GM19468 (cell line): Measurements from ENCODE around the gene POR.
A peak's percentile ranks its signal among the peaks of the same experiment; 100 is the strongest.
"Not testable (repeated sequence)": the region's sequence is repeated elsewhere in the genome, so short reads cannot be mapped to it uniquely, and the experiment has no call there.

Experiments
- ATAC-seq: cut with Tn5 transposase; IDR thresholded peaks from one replicate; pipeline ENCODE4 v1.9.1; 2021; ENCODE audit warnings: mild to moderate bottlenecking, moderate library complexity, moderate number of reproducible peaks; ENCODE audit not compliant: unreplicated experiment; ENCODE audit errors: extremely low read depth

POR gene

GRCh38 chr7:75987026-75987804 lies 72.3 kb downstream of the POR start:
- no peak for ATAC-seq

GRCh38 chr7:75987805-75988567 lies 73.0 kb downstream of the POR start:
- ATAC-seq: no peak

- no peak for ATAC-seq
Observed at GRCh38 chr7:75988568-75989499, 73.9 kb downstream of the POR start.

- no peak for ATAC-seq
Observed at GRCh38 chr7:75989500-75990388, 74.8 kb downstream of the POR start.

- ATAC-seq: no peak
Observed at GRCh38 chr7:75991531-75992082, 76.7 kb downstream of the POR start.

- ATAC-seq: no peak
Observed at GRCh38 chr7:75992083-75992755, 77.3 kb downstream of the POR start.

GRCh38 chr7:75993689-75994387 lies 78.9 kb downstream of the POR start:
- ATAC-seq: no peak

GRCh38 chr7:75994388-75995051 lies 79.6 kb downstream of the POR start, which contains the start of gene TMEM120A:
TMEM120A (minus strand) TSS chr7:75994595; CDS start chr7:75994570, 25 bp downstream.
- ATAC-seq: peak; percentile 78

GRCh38 chr7:75995052-75995471 lies 80.1 kb downstream of the POR start:
- no peak for ATAC-seq

- ATAC-seq: no peak
Observed at GRCh38 chr7:75995996-75996395, 81.0 kb downstream of the POR start.

- no peak for ATAC-seq
Observed at GRCh38 chr7:75996476-75996875, 81.5 kb downstream of the POR start.

GRCh38 chr7:75998038-75998437 lies 83.1 kb downstream of the POR start:
- no peak for ATAC-seq

GRCh38 chr7:76000566-76000965 lies 85.6 kb downstream of the POR start:
- ATAC-seq: no peak

- no peak for ATAC-seq
Observed at GRCh38 chr7:76002139-76002538, 87.2 kb downstream of the POR start.

GRCh38 chr7:76002822-76003221 lies 87.9 kb downstream of the POR start:
- no peak for ATAC-seq

GRCh38 chr7:76003351-76003750 lies 88.4 kb downstream of the POR start:
- no peak for ATAC-seq

- not testable (repeated sequence) for ATAC-seq
Observed at GRCh38 chr7:76005004-76005403, 90.0 kb downstream of the POR start.
